HG03342 (cell line): ENCODE measurements around the gene KIAA2012.
A peak's percentile ranks its signal among the peaks of the same experiment; 100 is the strongest.

Source experiments
- ATAC-seq: cut with Tn5 transposase; IDR thresholded peaks from one replicate; pipeline ENCODE4 v1.9.1; 2021; ENCODE audit warnings: mild to moderate bottlenecking, moderate library complexity; ENCODE audit not compliant: unreplicated experiment

The KIAA2012 gene

GRCh38 chr2:202147775-202148174 is 74.7 kb downstream of the KIAA2012 start:
- no peak for ATAC-seq

DNA sequence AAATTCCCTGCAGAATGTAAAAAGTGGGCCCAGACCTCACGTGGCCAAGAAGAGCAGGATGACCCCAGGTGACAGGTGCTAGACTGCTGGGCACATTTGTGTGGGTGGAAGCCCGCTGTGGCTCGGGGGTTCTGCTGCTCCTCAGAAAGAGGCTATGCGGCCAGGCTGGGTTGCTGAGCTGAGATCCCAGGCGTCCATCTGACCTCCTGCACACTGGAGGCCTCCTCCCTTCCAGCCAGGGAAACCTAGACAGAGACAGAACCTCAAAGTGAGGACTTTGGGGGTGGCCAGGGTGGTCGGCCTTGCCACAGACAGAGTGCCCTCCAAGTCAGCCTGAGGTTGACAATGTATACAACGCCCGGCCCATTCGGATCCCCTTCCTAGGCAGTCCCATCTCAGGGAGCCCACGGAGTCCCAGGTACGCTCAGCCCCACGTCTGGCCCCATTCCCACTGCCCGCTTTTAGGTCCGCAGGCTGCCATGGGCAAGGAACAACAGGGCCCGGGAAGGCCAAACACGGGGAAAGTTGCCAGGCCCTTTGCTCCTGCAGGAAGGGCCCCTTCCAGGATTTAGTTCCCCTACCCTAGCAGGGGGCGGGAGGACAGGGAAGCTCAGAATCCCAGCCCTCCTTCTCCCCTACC is 75.6 kb downstream of the KIAA2012 start:
- no peak for ATAC-seq

GRCh38 chr2:202149155-202149762 is 76.2 kb downstream of the KIAA2012 start:
- no peak for ATAC-seq

DNA sequence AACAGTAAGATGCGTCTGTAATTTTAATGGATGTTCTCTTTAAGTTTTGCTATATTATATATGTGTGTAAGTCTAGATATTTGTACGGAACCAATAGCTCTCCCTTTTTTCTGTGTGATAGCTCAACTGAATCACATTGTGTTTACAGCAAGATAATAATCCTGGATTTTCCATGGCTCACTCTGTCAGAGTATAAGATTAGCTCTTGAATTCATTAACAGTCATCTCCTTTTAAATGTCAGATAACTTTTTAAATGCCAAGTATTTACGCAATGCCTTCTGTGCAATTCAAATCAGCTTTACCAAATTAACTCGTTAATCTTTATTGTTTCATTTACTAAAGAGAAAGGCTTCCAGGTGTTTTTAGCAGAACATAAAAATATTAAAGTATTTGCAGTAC is 76.9 kb downstream of the KIAA2012 start:
- no peak for ATAC-seq

- ATAC-seq = no peak
Measured at GRCh38 chr2:202152104-202152715, 79.2 kb downstream of the KIAA2012 start.

DNA sequence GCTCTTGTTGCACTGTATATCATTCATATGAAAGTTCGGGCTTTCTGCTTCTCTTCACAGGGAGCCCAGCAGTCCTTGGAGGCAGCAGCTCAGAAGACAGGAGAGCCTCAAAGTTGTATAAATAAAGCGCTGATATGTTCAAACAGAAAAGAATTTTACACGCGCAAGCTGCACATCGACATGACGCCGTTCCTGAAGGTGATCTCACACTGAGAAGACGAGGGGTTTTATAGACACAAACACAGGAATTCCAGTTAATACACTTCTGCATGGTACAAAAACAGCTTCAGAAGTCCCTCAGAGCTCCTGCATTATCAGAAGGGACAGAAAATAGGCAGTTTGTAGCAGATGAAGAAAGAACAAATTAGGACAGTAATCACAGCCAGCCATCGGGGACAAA is 81.6 kb downstream of the KIAA2012 start:
- ATAC-seq = no peak

GRCh38 chr2:202157211-202157990 is 84.3 kb downstream of the KIAA2012 start:
- no peak for ATAC-seq

DNA sequence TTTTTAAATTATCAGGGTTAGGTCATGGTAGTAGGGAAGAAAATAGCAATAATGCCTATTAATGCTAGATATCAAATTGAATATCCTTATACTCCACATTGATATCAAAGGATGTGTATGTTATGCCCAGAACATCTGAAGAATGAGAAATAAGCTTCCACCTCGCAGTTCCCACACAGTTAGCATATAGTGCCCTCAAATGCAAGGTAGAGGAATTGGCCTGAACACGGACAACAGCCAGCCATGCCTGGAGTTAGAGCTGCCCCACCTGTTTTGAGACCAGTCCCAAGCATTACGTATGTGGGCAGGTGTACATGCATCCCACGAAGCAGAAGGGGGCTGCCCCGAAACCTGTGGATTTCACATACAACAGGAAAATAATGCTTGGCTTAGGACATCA is 85.7 kb downstream of the KIAA2012 start:
- no peak for ATAC-seq

DNA sequence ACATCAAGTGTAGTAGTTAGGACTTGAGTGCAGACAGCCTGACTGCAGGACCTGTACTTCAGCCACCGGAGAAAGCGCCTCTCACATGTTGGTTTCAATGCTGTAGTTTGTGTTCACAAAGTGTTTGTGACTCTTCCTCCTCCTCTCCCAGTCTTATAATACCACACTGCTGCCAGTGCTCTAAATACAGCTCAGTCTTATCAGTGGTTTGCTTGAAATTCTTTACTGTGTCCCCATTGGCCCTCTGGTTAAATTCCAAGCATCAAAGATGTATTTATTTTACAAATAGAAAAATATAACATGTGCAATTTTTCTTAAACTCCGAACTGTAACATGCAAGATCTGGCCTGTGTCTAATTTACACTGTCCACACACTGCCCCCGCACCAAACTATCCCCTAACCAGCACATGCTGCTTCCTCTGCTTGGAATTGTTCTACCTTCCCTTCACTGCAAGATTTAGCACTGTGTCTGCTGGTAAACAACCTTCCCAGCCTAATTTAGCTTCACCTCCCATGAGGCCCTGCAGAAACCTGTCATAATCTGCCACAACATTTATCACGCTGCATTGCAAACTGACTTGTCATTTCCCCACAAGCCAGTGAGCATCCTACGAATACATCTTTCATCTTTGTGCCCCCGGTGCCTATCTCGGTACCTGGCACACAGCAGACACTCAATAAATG is 88.2 kb downstream of the KIAA2012 start:
- ATAC-seq = no peak

DNA sequence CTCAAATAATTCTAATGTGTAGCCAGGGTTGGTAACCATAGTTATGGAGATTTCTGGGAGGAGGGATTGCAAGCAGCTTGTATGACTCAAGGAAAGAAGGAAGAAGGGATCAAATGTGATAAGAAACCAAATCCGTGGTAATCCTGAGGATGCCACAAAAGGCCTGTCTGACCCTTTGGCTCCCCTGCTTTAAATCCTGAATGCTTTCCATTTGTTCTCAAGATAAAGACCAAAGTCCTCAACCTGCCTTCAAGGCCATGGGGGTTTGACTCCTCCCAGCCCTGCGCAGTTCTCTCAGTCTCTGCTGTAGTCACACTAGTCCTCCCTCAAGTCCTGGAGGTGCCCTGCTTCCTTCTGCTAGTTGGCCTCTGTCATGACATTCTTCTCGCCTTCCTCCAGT is 91.4 kb downstream of the KIAA2012 start:
- no peak for ATAC-seq

DNA sequence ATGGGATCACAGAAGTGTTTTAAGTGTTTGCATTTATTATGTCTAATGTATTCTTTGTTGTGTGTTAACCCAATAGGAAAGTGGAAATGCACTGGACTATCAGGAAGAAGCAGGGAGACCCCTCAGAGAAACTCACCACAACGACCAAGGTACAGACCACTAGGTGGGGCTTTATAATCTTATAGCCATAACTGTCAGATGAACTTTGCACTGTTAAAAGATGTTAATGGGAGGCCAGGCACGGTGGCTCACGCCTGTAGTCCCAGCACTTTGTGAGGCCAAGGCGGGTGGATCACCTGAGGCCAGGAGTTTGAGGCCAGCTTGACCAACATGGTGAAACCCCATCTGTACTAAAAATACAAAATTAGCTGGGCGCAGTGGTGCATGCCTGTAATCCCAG is 92.2 kb downstream of the KIAA2012 start:
- ATAC-seq = no peak

DNA sequence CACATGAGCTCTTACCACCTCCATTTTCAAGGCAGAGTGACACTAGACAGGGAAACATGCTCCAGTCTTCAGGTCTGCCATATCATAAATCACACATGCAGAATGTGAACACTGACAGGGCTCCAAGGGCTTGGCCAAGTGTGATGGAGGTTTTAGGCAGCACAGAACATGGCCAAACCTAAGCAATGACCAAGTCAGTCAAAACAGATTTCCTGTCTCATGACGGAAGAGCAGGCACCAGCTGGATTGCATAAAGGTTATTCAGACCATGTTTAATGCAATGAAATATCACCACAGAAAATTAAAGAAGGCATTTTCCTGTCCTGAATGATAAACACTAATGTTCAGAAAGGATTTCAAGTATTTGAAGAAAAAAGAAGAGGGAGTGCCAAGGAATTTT is 92.9 kb downstream of the KIAA2012 start:
- ATAC-seq = no peak

DNA sequence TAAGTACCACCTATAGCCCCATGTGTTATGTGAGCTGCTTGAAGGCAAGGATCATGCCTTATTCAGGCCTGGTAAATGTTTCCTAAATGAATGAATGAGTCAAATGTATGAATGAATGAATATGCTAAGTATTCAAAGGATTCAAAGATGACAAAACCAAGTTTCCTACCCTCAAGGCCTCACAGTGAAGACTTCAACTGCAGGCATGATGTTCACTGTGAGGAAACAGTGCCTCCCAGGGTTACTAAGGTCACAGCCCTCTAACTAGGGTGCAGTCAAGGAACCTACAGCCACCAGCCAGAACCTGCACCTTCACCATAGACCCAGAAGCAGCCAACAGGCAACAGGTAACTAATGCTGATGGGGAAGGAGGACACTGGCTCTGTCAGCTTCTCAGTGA is 96.1 kb downstream of the KIAA2012 start:
- ATAC-seq = no peak

DNA sequence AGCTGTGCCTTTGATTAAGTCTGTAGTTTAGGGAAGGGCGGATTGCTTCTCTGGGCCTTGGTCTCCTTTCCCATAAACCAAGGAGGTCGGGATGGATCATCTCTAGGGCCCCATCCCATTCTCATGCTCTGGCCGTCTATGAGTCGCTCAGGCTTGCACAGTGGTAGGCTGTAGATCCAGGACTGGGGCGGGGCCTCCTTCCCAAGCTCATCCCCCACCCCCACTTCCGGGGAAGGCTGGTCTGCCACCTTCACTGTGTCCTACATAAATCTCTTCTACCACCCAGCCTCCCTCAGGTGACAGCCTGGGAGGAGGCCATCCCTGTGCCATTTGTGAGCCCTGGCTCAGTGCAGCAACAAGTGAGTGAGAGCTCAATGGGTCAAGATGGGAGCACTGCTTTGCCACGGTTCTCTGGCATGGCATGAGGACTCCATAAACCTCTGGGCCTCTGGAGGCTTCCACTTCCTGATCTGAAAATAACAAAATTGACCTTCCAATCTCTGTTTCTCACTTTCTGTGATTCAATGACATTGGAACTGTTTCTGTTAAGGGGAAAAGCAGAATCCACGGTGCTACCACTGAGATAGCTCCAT is 96.9 kb downstream of the KIAA2012 start:
- ATAC-seq = no peak

DNA sequence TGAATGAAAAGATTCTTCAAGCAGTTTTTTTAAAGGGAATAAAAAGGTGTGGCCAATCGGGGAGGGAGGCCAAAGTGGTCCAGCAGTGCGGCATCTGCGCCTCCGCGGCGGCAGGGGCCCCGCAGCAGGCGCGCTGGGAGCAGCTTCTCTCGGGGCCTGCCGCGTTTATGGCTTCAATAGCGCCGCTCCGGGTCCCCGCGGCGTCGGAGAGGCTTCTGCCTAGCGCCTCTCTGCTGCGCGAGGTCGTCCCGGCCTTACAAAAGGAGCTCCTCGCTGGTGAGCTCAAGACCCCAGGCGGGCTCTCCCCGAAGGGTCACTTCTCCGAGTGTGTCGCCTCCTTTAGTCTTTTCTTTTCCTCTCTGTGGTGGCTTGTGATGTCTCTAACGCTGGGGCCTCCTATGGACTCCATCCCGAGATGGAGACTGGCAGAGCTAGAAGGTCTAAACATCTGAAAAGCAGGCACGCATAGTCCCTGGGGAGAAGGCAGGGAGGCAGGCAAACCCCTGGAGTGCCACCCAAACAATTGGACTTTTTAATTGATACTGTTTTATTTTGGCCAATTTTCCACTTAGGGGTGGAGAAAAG is 98.3 kb downstream of the KIAA2012 start:
- ATAC-seq = no peak

- ATAC-seq = peak; percentile 51
Measured at GRCh38 chr2:202172439-202173211, 99.6 kb downstream of the KIAA2012 start.

- ATAC-seq = no peak
Measured at GRCh38 chr2:202178346-202178958, 105.4 kb downstream of the KIAA2012 start.

- no peak for ATAC-seq
Measured at GRCh38 chr2:202184557-202184956, 111.5 kb downstream of the KIAA2012 start.

GRCh38 chr2:202185156-202185555 is 112.1 kb downstream of the KIAA2012 start:
- ATAC-seq = no peak
